NCI-H2196 (cell line): ENCODE results near the gene ZBTB47.

Source experiments
- DNase-seq: peaks from one replicate; lab custom pipeline; 2025; ENCODE audit not compliant: unreplicated experiment; lab: John Stamatoyannopoulos, UW

The ZBTB47 gene

DNA sequence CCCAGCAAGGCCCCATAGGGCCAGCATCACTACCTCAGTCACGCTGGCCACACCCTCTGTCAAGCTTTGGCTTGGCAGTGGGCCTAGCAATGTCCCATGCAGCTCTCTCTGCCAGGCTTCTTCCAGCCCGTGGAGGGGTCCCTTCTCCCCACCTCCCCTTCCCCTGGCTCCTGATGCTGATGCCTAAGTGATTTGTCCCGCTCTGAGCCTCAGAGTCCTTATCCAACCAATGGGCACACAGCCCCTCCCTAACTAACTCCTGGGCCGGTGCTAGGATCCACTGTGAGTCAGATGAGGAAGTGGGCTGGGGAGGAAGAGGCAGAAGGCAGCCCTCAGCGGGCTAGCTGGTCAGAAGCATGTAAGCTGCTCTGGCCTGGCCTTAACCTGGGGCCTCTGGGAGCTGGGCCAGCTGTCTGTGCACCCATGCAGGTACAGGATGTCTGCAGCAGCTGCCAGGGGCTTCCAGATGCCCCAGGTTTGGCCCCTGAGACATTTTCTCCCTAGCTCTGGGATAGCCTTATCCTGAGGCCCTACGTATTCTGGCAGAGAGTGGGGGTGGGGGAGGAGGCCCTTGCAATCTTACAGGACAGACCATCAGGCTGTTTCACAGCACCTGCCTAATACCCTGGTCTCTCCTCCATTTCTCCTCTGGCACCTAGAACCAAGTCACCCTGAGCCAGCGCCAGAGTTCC is 740 bp upstream of the ZBTB47 start:
- DNase-seq, result peak; percentile 20

DNA sequence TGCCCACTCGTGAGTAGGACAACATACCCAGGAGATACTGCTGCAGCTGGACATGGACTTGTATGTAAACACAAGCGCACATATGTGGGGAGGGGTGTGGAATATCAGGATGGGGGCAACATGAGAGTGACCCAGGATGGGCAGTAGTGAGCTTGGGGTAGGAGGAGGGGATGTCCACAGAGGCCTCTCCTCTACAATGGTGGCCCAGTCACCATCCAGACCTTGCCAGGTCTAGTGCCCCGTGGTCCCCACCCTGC is 266 bp upstream of the ZBTB47 start:
- no peak for DNase-seq

DNA sequence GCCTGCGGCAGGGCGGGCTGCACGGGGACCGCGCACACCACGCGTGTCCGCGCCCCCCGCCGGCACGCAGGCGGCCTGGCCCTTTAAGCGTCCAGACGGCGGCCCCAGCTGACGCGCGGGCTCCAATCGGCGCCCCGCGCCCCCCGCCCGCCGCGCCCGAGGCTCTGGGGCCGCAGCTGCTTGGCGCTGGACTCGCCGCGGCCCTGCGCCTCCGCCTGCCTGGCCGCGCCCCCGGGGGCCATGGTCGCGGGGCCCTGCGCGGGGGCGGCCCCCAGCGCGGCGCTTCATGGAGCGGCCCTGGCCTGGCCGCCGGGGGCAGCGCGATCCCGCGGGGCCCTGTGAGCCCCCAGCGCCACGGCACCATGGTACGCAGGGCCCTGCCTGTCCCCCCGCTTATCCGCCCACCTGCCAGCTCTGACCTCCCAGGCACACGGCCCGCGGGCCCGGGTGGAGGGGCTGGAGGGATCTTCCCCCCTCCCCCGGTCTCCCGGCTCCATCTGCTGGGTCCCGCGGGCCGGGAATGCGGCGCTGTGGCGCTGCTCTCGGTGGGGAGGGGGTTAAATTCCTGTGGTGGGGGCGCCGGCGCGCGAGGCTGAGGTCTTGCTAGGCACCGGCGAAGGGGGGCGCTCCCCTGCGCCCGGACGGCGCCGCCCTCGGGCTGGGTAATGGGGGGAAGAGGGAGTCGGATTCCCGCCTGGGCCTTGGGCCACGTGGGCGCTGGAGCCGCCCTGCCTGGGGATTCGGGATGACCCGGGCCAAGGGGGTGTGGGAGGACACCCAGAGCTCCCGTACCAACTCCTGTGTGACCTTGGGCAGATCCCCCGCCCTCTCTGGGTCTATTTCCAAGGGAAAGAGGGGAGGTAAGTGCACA is 1.1 kb downstream of the ZBTB47 start:
- peak; percentile 14 for DNase-seq

DNA sequence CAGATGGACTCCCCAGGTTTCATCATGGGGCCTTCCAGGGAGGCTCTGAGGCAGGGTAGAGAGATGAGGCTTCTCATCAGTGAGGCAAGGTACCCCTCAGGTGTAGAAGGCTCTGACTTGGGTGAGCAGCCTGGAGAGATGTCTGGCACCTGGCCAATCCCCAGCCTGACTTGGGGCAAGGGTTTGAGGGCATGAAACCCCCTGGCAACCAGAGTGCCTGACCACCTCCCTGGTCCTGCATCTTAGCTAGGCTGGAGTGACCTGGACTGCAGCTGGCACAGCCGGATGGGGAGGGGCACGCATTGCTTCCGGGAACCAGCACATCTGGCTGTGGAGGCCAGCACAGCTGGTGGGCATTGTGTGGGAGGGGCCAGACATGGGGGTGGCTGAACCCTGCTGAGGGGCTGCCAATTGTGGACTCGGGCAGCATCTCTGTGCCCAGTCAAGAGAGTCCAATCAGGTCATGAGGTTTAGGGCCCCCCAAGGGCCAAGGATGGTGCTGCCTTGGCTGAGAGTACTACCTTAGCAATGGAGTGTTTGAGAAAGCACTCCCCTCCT is 1.9 kb downstream of the ZBTB47 start:
- DNase-seq, result no peak

DNA sequence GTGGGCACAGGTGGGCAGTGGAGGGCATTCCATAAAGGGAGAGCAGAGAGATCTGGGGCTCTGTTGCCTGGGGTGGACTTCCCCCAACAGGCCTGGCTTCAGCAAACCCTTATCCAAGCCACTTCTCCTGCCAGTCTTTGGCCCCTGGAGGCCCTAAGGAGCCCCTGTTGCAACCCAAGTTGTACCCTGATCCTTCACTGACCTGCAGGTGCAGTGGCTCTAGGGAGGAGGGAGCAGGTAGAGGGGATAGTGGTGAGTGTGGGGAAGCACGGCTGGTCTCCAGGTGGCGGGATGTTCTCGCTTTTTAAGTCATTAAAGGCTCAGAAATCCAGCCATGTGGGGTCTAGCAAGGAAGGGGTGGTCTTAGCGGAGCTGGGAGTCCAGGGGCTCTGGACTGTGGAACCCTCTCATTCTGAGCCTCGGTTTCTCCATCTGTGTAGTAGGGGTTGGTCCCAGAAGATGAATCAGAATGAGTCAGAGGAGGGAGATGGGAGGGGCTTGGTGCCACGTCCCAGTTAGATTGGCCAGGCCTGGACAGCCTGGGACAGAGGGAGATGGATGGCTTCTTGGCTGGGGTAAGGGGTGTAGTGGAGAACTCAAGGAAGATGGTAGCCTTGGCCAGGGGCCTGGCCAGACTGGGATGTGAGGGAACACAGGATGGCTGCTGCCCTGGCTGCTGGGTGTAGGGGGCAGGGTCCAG is 2.6 kb downstream of the ZBTB47 start:
- DNase-seq, result no peak

DNA sequence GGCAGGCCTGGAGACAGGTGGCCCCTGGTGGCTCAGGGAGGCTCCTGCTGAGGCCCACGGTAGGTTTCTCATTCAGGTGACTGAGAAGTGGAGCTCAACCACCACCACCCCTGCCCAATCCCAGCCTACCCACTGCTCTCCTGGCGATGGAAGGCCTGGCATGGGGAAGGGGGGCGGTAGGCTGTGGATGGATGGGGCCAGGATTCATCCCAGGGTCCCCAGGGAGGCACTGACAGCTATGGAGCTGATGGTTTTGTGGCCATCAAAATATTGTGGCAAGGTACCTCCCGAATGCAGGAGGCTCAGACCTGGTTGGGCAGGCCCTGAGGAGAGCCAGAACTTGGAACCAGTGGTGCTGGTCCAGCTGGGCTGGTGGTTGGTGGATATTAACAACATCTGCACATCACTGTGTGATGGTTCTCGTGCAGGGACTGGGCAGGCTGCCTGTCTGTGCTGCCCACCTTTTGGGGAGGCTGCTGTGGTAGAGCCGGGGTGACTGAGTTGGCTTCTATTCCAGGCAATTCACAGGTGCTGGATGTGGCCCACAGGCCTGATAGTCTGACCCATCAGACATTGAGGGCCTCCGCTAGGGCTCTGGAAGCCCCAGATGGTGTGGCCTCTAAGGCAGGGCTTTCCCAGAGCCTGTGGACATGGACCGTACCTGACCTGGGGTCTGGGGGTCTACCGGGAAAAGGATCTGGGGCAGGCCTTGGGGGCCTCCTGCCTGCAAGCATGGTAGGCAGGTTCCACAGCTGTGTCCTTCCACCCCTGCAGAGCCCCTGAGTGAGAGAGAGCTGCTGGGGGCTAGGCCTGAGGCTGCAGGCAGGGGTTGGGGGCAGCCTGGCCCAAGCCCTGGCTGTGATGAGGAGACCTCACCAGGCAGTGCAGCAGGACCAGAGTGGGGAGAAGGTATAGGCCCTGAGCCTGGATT is 3.4 kb downstream of the ZBTB47 start:
- DNase-seq, result no peak

DNA sequence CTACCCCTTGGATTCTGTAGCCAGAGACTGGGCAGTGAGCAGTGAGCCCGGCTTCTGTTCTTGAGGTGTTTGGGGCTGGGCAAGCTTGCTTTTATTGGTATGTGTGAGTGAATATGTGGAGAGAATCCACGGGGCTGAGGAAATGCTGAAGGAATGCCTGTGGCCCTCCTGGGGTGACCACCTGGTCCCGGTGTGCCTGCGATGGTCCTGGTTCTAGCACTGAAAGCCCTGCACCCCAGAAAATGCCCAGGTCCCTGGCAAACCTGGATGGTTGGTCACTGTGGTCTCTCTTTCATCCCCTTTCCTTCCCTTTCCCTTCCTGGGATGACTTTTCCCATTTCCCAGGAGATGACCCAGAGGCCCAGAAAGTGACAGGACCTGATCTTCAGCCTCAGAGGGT is 4.2 kb downstream of the ZBTB47 start:
- DNase-seq, result no peak

DNA sequence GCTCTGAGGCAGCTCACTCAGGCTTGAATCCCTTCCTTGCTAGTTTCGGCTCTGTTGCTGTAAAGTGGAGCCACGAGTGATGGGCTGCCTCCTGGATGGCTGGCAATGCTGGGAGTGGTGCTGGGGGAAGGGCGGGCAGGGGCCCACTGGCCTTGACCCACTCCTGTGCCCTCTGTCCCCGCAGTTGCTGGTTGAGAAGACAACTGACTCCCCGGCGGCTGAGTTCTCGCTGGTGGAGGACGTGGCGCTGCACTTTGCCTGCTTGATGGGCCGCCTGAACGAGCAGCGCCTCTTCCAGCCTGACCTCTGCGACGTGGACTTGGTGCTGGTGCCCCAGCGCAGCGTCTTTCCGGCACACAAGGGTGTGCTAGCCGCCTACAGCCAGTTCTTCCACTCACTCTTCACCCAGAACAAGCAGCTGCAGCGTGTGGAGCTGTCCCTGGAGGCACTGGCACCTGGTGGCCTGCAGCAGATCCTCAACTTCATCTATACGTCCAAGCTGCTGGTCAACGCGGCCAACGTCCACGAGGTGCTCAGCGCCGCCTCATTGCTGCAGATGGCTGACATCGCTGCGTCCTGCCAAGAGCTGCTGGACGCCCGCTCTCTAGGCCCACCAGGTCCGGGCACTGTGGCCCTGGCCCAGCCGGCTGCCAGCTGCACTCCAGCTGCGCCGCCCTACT is 4.7 kb downstream of the ZBTB47 start:
- no peak for DNase-seq

DNA sequence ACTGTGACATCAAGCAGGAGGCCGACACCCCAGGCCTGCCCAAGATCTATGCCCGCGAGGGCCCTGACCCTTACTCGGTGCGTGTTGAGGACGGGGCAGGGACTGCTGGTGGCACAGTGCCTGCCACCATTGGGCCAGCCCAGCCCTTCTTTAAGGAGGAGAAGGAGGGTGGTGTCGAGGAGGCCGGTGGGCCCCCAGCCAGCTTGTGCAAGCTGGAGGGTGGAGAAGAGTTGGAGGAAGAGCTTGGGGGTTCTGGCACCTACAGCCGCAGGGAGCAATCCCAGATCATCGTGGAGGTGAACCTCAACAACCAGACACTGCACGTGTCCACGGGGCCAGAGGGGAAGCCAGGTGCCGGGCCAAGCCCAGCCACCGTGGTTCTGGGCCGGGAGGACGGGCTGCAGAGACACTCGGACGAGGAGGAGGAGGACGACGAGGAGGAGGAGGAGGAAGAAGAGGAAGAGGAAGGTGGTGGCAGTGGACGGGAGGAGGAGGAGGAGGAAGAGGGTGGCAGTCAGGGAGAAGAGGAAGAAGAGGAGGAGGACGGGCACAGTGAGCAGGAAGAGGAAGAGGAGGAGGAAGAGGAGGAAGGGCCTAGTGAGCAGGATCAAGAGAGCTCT is 5.4 kb downstream of the ZBTB47 start:
- no peak for DNase-seq

DNA sequence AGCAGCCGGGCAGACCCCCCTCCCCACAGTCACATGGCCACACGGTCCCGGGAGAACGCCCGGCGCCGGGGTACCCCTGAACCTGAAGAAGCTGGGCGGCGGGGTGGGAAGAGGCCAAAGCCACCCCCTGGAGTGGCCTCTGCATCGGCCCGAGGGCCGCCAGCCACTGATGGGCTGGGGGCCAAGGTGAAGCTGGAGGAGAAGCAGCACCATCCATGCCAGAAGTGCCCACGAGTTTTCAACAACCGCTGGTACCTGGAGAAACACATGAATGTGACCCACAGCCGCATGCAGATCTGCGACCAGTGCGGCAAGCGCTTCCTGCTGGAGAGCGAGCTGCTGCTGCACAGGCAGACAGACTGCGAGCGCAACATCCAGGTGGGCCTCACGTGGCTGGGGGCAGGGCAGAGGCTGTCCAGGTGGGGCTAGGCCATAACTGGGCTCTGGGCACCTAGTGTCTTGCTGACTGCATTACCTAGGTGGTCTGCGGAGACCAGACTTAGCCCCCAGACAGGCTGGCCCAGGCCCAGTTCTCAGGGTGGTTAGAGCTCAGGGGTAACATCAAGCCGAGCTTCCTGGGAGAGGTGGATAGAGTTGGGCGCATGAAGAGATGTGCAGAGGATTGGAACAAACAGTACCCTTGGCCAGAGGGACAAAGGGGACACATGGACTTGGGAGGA is 6.1 kb downstream of the ZBTB47 start:
- DNase-seq, result no peak

DNA sequence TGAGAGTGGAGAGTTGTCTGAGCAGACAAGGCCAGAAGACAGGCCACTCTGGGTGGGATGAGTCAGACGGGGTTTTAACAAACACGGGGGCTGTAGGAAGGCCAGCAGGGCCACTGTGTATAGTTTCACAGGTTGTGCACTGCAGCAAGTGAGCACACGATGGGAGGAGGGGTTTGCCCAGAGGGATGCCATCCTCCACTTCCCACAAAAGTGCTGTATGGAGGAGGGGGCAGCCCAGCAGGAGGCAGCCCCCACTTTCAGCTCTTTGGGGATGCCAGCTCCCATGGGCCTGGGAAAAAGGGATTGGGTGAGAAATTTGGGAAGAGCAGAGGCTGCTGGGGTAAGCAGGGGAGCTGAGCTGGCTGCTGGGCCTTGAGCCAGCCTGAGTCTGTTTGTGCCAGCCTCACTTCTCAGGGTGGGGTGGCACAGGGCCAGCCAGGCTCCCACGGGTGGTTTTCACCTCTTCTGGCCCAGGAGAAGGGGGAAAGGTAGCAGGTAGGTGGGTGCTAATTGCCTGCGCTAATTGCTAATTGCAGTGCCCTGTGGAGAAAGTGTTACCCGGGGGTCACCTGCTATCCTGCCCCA is 6.7 kb downstream of the ZBTB47 start:
- DNase-seq, result no peak

DNA sequence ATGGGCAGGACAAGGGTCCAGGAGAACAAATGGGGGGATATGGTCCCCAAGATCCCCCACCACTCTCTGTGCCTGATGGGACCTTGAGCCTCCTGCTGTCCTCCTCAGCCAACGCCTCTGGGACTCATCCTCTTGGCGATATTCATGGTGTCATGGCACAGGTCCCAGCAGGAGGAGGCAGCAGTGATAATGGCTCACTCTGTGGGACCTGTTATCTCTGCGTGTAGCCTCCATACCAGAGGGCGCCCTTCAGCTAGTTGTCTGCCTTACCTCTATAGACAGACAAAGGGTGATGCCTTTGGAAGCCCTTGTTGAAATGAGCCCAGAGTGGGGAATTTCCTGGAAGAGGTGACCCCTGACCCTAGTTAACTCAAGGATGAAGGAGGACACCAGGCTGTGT is 7.4 kb downstream of the ZBTB47 start:
- DNase-seq, result no peak

DNA sequence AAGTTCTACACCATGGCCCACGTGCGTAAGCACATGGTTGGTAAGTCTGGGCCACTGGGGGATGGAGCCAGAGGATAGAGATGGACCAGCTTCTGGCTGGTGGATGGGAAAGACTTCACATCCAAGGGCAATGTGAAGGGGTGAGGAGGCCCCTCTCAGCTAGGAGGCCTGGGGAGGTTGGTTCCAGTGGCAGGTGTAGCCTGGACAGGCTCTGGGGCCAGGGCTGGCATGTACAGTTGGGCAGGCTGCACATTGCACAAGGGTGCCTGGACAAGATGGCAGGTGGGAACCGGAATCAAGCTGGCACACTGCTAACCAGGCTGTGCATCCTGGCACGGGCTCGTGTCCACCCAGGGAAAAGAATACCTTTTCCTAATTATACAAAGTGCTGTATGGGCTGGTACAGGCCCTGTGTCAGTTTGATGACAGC is 8.1 kb downstream of the ZBTB47 start:
- DNase-seq, result no peak

DNA sequence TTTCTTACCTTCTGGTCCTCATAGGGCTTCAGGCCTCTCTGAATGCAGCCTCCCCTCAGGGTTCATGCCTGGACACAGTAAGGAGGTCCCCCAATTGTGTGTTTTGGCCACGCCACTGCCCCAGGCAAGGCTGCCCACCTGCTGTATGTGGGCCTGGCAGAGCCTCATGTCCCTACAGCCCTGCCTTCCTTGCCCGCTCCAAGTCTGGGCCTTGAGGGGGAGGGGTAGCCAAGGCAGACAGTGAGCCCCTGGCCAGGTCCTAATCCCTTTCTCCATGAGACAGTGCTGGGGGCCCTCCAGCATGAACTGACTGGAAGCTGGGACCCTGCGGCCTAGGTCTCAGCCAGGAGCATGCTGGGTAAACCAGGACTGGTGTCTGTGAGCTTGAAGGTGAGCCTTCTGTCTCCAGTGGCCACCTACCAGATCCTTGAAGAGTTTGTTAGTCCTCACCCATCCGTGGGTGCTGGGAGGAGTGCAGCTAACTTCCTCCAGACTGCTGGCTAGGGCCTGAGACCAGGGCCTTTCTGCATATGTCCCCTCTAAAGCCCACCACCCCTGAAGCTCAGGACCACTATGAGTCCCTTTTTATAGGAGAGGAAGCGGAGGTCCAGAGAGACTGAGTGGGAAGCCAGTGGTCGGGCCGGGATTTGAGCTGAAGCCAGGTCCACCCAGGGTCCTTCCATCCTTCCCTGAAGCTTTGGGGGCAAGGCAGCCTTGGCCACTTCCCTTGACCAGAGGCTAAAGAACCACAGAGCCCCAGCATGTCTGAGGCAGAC is 8.7 kb downstream of the ZBTB47 start:
- no peak for DNase-seq

DNA sequence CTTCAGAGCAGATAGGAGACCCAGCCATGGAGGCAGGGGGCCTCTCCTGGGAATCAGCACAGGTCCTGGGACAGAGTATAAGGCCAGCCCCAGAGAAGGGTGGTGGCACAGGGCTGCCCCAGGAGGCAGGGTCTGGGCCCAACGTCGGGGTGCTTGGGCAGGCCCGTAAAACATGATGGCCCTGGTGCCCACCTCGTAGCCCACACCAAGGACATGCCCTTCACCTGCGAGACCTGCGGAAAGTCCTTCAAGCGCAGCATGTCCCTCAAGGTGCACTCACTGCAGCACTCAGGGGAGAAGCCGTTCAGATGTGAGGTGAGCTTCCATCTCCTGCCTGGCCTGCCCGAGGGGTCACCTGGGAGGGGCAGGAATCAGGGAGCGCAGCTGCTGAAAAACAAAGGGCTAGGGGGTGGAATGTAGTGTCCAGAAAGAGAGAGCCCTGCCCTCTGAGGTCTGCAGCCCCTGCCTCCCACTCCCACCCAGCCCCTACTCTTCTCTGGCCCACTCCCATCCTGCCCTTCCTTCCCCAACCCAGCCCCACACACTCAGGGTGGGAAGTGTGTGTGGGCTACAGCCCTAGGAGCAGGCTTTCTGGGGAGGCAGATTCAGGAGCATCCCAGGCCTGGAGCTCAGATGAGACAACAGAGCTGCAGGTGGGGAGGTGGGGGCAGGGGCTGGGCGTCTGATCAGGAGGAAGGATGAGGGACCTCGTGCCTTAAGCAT is 9.5 kb downstream of the ZBTB47 start:
- DNase-seq, result no peak

DNA sequence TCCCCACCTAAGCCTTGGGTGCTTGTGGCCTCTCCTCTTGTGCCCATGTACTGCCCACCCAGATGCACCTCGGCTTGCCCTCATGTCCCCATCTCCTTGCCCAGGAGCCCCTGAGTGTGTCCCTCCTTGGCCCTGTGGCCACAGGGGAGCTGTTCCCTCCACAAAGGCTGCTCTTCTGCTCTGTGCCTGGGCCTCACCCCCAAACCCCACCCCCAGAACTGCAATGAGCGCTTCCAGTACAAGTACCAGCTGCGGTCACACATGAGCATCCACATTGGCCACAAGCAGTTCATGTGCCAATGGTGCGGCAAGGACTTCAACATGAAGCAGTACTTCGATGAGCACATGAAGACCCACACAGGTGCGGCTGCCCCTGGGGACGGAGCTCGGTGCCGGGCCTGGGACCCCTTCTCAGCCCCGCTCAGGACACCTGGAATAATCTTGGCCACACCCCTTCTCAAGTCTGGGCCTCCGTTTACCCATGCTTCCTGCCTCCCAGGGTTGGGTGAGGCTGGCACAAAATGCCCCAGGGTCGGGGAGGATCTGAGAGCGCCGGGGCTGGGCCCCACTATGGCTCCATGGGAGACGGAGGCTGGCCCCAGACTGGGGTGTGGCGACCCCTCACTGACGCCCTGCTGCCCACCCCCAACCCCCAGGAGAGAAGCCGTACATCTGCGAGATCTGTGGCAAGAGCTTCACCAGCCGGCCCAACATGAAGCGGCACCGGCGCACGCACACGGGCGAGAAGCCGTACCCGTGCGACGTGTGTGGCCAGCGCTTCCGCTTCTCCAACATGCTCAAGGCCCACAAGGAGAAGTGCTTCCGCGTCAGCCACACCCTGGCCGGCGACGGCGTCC is 10.3 kb downstream of the ZBTB47 start:
- no peak for DNase-seq

DNA sequence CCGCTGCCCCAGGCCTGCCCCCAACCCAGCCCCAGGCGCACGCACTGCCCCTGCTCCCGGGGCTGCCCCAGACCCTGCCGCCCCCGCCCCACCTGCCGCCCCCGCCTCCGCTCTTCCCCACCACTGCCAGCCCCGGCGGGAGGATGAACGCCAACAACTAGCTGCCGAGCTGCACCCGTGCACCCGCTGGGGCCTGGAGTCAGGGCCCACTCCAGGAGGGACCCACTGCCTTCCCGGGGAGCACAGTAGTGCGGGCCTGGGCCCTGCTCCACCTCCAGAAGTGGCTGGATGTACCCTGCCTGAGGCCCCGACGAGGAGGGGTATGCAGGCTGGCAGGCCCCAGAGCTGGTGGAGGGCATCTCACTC is 10.9 kb downstream of the ZBTB47 start:
- no peak for DNase-seq
